ENCODE data around the gene SUCLG2.

SUCLG2 gene

DNA sequence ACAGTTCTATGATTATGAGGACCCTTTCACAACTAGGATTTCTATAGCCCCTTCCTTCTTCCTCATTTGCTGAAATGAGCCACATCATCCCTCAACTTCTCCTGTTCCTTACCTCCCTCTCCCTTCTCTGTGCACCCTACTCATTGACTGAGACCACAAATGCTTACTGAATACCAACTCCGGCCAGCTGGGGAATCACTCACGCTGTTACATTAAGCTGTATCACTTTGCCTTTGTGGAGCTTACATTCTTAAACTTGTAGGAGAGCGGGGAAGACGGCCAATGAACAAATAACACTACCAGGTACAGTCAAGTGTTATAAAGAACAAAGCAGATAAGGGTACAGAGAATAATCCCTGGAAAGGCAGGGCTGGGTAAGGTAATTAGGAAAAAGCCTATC is 5.7 kb downstream of the SUCLG2 start:
- no peak for DNase-seq (ENCODE audit: low spot score)

DNA sequence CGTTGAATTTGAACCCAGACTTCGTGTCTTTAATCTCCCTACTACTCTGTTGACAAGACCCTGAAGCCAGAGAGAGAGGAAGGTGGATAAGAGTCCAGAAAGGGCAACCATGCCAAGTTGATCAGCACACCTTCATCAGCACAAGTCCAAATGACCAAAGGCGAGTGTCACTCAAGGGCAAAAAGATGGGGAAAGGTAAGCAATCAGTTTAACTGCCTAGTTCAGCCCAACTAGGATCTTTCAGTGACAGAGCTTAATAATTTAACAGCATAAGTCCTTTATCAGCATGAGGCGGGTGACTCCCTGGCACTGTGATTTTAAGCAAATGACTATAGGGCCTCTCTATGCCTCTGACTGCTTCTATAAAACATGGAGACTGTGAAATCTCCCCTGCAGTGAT is 6.2 kb downstream of the SUCLG2 start:
- no peak for DNase-seq (ENCODE audit: low spot score)

DNA sequence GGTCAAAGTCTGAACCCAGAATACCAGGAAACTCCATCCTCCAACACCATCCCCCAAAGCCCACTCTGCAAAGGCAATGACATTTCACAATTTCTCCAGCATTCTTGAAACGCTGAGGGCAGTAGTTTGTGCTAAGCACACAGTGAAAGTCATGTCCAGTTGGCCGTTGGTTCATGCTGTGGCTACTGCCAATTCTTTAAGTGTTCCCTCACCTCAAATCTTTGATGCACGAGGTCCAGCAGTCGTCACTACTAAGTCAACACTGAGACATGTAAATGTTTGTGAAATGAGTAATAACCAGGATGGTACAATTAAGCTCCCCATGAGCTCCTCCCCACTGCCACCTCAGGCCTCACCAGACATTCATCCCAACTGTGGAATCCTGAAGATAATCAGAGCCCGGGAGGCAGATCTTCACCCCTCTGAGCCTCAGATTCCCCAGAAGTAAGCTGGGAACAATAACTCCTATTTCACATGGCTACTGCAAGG is 7.0 kb downstream of the SUCLG2 start:
- peak; percentile 65 for DNase-seq (ENCODE audit: low spot score)

DNA sequence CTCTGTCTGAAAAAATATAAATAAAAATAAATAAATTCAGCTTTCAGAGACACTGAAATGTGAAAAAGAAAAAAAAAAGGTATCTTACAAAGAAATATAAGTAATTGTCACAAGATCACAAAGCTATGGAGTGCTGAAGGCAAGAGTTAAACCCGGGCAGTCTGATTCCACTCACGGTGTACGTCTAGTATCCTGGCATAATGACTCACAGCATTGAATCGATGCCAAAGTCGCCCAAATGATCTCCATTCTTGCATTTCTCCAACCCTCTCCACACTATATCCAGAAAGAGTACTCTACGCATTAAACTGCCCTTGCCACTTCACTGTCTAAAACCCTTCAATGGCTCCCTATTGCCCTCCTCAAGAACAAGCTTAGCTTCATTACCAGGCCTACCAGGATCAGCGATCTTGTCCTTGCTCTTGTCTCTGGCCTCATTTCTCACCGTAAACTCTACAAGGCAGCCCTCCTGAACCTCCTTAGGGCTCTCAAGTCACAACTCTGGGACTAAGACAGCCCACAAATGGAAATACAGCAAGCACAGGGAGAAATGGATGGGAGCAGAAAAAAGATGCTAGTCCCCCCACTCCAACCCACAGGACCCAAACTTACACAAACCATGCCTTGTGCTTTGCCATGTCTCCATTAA is 7.7 kb downstream of the SUCLG2 start:
- DNase-seq (ENCODE audit: low spot score), result no peak

DNA sequence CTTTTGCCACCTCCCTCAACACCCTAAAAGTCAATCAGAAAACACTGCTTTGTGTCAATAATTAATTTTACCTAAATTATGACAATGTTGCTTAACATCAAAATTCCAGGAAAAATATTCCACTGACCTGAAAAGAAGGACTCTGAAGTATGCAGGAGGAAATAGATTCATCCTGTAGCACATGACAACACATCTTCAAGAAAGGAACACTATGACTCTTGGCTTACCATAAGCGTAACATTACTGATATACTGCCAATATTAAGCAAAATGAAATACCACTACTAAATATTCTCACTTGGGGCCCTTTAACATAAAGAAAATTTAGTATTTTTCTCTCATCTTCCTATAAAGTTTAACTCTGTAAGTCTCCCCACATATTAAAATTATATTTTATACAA is 9.6 kb downstream of the SUCLG2 start:
- DNase-seq (ENCODE audit: low spot score), result no peak

DNA sequence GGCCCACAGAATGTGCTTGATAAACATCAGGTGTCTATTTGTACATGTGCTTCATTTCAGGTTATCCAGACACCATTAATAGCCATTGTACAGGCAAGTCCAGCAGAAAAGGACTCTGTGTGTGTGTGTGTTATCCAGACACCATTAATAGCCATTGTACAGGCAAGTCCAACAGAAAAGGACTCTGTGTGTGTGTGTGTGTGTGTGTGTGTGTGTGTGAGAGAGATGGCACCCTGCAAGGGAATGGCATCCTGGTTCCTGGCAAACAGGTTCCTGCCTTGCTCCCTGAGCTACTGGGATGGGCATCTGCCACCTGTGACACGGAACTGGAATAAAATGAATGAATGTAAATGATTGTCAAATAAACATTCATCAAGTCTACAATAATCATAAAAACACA is 11.7 kb downstream of the SUCLG2 start:
- DNase-seq (ENCODE audit: low spot score), result no peak

DNA sequence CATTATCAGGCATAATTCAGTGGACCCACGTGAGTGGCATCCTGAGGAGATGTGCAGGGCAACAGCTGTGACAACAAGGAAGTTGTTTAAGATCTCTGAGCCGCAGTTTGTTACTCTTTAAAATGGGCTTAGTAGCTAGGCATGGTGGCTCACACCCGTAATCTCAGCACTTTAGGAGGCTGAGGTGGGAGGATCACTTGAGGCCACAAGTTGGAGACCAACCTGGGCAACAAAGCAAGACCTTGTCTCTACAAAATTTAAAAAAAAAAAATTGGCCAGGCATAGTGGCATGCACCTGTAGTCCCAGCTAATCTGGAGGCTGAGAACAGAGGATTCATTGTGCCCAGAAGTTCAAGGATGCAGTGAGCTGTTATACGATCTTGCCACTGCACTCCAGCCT is 12.2 kb downstream of the SUCLG2 start:
- DNase-seq (ENCODE audit: low spot score), result no peak

DNA sequence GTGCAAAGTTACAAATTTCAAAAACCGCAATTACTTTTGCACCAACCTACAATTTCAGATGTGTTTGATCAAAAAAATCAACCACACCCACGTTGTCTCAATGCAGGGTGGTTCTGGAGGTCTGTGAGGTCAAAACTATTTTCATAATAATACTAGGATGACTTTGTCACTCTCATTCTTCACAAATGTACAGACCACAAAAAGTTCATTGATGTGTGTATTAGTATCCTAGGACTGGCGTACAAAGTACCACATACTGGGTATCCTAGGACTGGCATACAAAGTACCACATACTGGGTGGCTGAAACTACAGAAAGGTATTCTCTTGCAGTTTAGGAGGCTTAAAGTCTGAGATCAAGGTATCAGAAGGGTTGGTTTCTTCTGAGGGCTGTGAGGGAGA is 13.0 kb downstream of the SUCLG2 start:
- no peak for DNase-seq (ENCODE audit: low spot score)

DNA sequence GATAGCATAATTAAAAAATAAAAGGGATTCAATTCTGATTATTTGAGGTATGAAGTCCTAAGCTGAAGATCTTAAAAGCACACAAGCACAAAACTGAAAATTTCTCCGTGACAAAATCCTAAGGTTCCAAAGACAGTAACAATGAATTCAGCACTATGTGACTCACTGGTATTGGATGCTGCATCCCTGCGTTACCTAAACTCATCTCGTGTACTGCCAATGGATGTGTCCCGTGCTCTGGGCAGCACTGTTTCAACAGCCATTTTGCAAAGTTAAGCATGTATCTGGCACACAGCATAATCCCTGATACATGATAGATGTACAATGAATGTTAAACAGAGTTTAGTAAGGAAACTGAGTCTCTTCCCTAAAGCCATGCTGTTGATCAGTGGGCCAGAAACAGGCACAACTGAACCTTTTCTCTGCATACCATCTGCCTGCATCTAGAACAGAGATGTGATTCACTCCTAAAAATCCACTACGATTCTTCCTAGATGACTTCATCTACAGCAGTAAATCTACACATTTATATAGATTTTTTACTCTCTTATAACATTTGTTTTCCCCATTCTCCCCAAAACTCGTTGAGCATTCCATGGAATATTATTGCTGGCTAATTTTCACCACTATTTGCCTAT is 14.3 kb downstream of the SUCLG2 start:
- DNase-seq (ENCODE audit: low spot score), result peak; percentile 9

DNA sequence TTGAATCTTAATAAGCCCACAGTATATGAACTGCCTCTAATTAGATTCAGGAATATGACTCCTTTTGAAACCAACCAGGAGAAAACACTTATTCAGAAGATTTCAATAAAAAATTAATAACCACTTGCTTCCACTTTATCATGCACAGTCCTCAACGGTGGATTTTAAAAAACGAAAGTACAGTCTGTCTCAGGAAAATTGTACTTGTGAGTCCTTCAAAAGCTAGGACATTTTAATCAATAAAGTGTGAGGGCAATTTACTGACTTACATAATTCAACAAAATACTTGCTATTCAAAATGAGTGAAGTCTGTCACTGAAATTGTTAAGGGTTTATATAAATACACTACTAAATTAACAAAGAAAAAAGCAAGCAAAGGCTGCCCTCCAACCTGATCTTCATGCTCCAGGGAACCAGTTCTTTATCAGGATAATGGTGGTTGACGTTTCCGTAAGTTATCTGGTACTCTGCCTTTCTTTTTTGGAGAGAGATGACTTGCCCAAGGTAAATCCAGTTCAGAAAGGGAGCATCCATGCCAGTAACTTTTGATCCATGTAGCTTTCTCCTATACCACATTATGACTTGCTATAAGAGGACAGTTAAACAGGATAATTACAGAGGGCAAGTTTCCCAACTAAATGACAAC is 17.0 kb downstream of the SUCLG2 start:
- no peak for DNase-seq (ENCODE audit: low spot score)

DNA sequence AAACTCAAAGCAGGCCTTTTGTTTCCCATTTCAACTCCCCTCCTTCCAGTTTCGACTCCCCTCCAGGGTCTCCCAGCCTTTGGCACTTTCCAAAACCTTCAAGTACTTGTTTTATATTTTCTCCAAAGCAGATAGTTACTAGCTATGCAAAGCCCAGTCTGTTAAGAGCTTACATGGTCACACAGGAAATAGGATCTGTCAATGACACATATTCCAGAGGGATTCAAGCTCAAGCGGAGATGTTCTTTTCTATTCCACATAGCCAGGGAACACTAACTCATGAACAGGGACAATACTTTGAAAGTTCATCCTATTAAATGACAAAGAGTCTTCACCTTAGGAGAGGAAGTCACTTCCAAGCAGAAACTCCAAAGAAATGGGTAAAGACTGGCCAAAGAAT is 18.6 kb downstream of the SUCLG2 start:
- peak; percentile 26 for DNase-seq (ENCODE audit: low spot score)

DNA sequence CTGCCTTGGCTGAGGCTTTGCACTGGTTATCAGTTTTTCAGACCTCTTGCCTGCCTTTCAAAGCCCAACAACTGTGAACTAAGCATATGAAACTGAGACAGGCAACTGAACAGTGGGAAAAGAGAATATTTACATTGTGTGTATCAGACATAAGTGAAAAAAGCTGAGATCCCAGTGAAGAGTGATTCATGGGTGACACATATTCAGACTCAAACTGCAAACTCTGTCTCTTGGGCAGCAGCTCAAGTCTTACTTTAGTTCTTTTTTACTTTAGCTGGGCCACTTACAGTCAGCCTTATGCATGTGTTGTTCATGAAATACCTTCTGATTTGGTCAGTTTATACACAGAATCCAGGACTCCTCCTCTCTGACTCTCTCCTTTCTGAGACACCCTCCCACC is 19.2 kb downstream of the SUCLG2 start:
- DNase-seq (ENCODE audit: low spot score), result peak; percentile 49

DNA sequence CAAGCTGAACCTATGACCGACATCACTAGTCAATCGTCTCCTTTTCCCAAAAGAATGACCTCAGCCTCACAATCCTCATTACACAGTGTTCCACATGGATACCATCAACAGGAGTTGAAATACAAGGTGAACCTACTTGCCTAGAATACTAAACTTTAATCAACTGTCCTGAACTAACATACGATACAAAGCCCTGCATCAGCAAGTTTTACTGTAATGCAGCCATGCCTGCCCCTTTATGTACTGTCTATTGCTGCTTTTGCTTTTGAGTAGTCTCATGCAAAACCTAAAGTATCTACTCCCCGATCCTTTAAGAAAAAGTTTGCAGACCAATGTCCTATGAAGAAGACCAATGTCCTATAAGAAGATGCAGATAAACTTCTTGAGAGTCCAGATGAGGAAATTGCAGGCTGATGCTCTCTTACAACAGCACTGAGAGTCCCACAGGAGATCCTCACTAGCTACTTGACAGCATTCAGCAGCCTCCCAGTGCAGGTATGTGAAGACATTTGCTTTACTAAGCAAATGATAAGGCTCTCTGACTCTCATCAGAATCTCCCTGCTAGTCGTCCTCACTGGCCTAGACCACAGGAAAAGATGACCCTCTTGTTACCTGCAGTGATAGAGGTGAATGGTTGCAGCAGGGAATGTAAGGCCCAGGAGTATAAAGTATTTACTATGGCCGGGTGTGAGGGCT is 23.6 kb downstream of the SUCLG2 start:
- DNase-seq (ENCODE audit: low spot score), result no peak

DNA sequence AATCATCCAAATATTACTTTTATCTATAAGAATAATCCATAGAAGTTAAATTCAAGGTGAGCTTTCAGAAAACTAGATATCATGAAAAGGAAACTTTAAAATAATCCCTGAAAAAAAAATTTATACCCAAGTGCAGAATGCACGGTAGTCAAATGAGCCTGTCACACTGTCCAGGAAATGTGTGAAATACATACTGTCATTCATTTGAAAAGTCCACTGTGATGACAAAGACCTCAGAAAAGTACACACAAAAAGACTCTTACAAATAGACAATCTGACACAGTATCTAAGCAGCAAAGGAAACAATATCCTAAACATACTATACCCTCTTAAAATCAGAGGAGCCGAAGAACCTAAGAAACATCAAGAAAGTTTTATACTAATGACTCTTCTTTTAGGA is 29.7 kb downstream of the SUCLG2 start:
- DNase-seq (ENCODE audit: low spot score), result no peak

DNA sequence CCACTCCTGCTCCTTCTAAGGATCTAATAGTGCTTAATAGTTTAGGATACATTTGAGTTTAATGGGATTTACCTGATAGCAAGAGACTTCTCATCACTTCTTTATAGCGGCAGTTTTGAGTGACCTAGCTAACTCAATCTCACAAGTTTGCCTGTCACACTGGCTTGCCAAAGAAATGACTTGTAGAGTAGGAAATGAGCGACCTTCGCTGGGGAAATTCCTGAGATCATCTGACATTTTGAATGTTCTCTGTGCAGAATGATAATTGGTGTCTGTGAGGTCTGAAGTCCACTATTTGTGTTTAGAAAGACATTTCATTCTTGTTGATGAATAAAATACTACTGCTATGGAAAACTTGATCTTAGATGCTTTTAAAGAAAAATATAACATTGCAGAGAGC is 30.3 kb downstream of the SUCLG2 start:
- no peak for DNase-seq (ENCODE audit: low spot score)

DNA sequence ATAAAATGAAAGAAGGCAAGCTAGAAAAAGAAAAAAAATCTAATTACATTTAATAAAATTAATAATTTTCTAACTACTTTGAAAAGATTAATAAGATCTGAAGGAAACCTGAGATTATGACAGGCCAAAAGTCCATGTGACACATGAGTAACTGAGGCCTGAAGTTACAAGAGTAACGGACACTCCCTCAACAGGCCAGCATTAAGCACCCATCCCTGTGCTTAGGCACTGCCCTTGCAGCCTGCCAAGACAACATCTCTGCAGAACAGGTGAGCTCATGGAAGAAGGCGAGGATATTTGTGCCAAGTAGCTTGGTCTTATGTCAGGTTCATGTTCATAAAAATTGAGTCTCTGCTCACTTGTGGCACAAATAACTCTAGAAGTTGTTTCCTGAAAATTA is 31.8 kb downstream of the SUCLG2 start:
- no peak for DNase-seq (ENCODE audit: low spot score)

DNA sequence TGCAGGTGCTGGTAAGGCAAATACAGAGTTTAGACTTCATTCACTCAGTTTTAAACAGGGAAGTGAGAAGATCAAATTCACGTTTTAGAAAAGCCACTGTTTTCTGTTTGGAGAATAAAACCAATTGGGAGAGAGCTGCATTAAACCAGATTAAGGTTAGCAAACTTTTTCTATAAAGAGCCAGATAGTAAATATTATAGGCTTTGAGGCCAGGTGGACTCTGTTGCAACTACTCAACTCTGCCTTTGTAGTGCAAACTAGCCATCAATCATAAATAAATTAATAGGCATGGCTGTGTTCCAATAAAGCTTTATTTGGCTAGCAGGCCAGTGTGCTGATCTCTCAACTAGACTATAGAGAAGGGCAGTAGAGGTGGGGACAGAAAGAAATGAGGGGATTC is 33.5 kb downstream of the SUCLG2 start:
- no peak for DNase-seq (ENCODE audit: low spot score)

DNA sequence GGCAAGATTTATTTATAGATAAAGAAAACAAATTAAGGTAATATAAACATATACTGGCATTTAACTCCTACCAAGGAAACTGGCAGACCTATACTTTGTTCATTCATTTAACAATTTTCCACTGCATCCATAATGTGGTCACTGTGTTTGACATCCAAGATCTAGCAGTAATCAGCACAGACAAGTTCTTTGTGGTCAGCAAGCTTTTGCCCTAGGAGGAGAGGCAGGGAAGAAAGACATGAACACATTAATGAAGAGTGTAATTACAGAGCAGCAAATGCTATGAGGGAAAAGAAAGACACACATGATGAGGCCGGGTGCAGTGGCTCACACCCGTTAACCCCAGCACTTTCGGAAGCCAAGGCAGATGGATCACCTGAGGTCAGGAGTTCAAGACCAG is 34.4 kb downstream of the SUCLG2 start:
- DNase-seq (ENCODE audit: low spot score), result no peak

DNA sequence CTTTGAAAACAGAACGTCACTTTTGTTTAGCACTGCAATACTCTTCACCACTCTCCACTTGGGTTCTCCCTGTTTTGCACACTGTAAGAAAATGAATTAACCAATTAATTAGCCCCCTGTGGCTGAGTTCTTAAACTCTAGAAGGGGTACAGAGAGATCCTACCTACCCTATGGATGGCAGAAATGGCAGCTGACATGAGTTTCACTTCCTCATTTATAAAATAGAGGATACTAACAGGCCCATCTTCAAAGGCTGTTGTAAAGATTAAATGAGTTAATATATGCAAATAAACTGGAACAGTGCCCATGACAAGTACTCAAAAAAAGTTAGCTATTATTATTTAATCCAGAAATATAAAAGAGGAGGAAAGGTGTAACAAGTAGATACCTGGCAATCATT is 36.9 kb downstream of the SUCLG2 start:
- DNase-seq (ENCODE audit: low spot score), result no peak

DNA sequence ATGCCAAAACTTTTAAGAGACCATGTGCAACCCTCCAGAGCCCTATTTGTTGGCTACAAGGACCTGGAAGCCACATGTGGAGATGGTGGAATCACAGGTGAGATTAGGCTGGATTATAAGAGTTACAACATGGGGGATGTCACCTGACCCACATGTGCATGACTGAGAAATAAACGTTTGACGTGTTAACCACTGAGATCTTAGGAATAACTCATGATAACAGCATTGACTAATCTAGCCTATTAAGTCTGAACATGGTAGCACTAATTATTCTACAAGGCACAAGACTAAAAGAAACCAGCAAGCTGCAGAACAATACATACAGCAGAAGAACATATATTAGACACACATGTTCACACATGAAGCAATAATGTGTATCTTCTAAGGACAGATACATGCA is 38.4 kb downstream of the SUCLG2 start:
- DNase-seq (ENCODE audit: low spot score), result no peak

DNA sequence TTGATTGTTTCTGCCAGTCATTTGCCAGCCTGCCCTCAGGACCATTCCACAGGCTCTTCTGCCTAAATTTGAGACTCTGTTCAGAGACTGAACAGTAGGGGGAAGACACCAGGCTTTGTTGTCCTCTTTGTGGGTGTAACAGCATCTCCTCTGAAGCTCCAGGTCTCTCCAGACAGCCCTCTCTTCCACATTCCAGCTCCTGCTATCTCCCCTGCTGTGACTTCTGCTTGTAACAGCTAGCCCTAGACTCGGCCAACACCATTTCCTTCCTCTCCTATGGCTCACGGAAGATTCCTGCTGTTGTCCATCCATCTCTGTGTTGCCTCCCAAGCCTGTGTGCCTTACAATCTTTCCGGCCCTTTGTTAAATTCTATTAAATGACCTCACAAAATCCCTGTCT is 40.2 kb downstream of the SUCLG2 start:
- DNase-seq (ENCODE audit: low spot score), result no peak

DNA sequence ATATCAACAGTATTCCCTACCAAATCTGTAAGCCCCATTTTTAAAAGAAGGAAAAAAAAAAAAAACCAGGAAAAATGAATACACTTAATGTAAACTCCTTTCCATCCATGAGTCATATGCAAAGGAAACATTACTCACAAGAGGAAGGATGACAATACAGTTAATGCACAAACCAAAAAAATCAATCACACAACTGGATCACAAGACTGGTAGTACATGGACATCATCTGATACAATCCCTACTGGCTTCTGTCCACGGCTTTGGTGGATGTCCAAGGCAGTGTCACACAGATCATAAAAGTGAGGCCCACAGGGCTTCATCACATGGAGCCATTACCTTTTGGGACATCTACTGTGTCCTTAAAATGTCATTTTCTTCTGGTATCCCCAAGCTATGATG is 44.0 kb downstream of the SUCLG2 start:
- peak; percentile 31 for DNase-seq (ENCODE audit: low spot score)

DNA sequence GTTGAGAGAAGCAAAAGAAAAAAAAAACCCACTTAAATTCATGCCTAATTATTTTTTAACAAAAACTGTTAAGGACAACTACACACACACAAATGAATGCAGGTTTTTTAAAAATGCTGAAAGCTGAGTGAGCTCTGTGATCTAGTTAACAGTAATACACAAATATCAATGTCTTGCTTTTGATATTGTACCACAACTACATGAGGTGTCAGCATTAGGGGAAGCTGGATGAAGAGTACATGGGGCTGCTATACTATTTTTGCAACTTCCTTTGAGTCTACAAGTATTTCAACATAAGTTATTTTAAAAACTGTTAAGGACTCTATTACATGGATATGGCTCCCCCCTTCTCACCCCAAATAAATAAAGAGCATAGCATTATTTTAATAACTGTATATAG is 44.7 kb downstream of the SUCLG2 start:
- DNase-seq (ENCODE audit: low spot score), result no peak

All from hepatic stellate cell (primary cell).